HepG2 (cell line): ENCODE data around the gene RASA2.

Experiments
- ASH2L ChIP-seq: fragments of 300-600, 200-600 bp; sonication (generic); IDR thresholded peaks from 2 replicates; pipeline ENCODE4 v1.7.0; 2017; ENCODE audit warnings: low read depth, mild to moderate bottlenecking, moderate library complexity, mixed read lengths, low read length; ENCODE audit not compliant: insufficient read length
- CCAR2 ChIP-seq: fragments of 200-400 bp; formaldehyde crosslinking; optimal IDR thresholded peaks from 2 replicates; pipeline ENCODE3; 2018; ENCODE audit warnings: low read depth, mild to moderate bottlenecking, low read length, moderate library complexity
- E2F5 ChIP-seq: sonication (generic); formaldehyde crosslinking; conservative IDR thresholded peaks from 2 replicates; pipeline ENCODE4 v1.4.0; 2020; ENCODE audit warnings: missing genetic modification reagents
- ELK4 ChIP-seq: sonication (generic); formaldehyde crosslinking; IDR thresholded peaks from 2 replicates; pipeline ENCODE4 v1.9.0; 2021; ENCODE audit warnings: missing genetic modification reagents, borderline replicate concordance
- HMG20A ChIP-seq: IDR thresholded peaks from 2 replicates; pipeline ENCODE4 v1.6.1; 2016; ENCODE audit warnings: borderline replicate concordance
- HOMEZ ChIP-seq: IDR thresholded peaks from 2 replicates; pipeline ENCODE4 v1.6.1; 2016; ENCODE audit warnings: low read depth
- JUNB ChIP-seq: sonication (generic); formaldehyde crosslinking; IDR thresholded peaks from 2 replicates; pipeline ENCODE4 v1.8.0; 2022; ENCODE audit warnings: missing genetic modification reagents, mild to moderate bottlenecking, borderline replicate concordance
- MLX ChIP-seq: IDR thresholded peaks from 2 replicates; pipeline ENCODE4 v1.6.1; 2016
- MXI1 ChIP-seq: IDR thresholded peaks from 3 replicates; pipeline ENCODE4 v1.6.1; 2012; ENCODE audit warnings: low read depth, low read length, inconsistent platforms, borderline replicate concordance
- PAF1 ChIP-seq: IDR thresholded peaks from 2 replicates; pipeline ENCODE4 v1.6.1; 2016; ENCODE audit warnings: missing genetic modification reagents, missing compliant biosample characterization
- ZBTB39 ChIP-seq: sonication (generic); formaldehyde crosslinking; IDR thresholded peaks from 2 replicates; pipeline ENCODE4 v1.5.0; 2020; ENCODE audit warnings: missing genetic modification reagents
- ZNF317 ChIP-seq: sonication (generic); formaldehyde crosslinking; IDR thresholded peaks from 2 replicates; pipeline ENCODE4 v1.5.0; 2020; ENCODE audit warnings: mild to moderate bottlenecking, missing genetic modification reagents
- ZSCAN20 ChIP-seq: sonication (generic); formaldehyde crosslinking; IDR thresholded peaks from 2 replicates; pipeline ENCODE4 v1.4.0; 2020; ENCODE audit warnings: missing genetic modification reagents, mild to moderate bottlenecking, borderline replicate concordance

GRCh38 chr3:141444586-141445285 lies 42.1 kb upstream of the RASA2 start:
- TF ChIP-seq E2F5 (CRISPR knock-in tag) (no peak), MXI1 (no peak), HOMEZ (no peak), ZNF317 (CRISPR knock-in tag) (no peak), CCAR2 (no peak), ASH2L (no peak), MLX (CRISPR knock-in tag) (no peak), ZSCAN20 (no peak), JUNB (no peak), ZBTB39 (CRISPR knock-in tag) (no peak), HMG20A (no peak), ELK4 (CRISPR knock-in tag) (no peak), PAF1 (no peak)
